HepG2 (cell line): Measurements from ENCODE around the gene GSTT2. TPM values are rescaled to one million over a fixed set of nuclear protein-coding genes. Genes with fewer than 3 reads are reported as not detected.

ENCODE experiments used
- BRCA1 ChIP-seq: sonication (generic); formaldehyde crosslinking; IDR thresholded peaks from 2 replicates; pipeline ENCODE4 v1.4.0; 2020; ENCODE audit warnings: missing genetic modification reagents
- CENPBD1 ChIP-seq: sonication (generic); formaldehyde crosslinking; IDR thresholded peaks from 2 replicates; pipeline ENCODE4 v1.8.0; 2022; ENCODE audit warnings: missing genetic modification reagents, low read depth, mild to moderate bottlenecking, borderline replicate concordance
- FOXK2 ChIP-seq: fragments of 450-650 bp; IDR thresholded peaks from 2 replicates; pipeline ENCODE4 v1.6.1; 2016
- FOXM1 ChIP-seq: sonication (generic); formaldehyde crosslinking; IDR thresholded peaks from 2 replicates; pipeline ENCODE4 v1.5.0; 2020; ENCODE audit warnings: missing genetic modification reagents
- GZF1 ChIP-seq: sonication (generic); formaldehyde crosslinking; IDR thresholded peaks from 2 replicates; pipeline ENCODE4 v1.5.1; 2020; ENCODE audit warnings: mild to moderate bottlenecking, missing genetic modification reagents
- HDAC2 ChIP-seq: sonication (generic); formaldehyde crosslinking; IDR thresholded peaks from 2 replicates; pipeline ENCODE4 v1.4.0; 2020; ENCODE audit warnings: missing genetic modification reagents
- KLF11 ChIP-seq: IDR thresholded peaks from 2 replicates; pipeline ENCODE4 v1.6.1; 2016; ENCODE audit warnings: missing compliant biosample characterization
- KLF13 ChIP-seq: sonication (generic); formaldehyde crosslinking; IDR thresholded peaks from 2 replicates; pipeline ENCODE4 v1.4.0; 2020; ENCODE audit warnings: mild to moderate bottlenecking, missing genetic modification reagents
- MATR3 ChIP-seq: sonication (generic); formaldehyde crosslinking; IDR thresholded peaks from 2 replicates; pipeline ENCODE4 v1.4.0; 2020; ENCODE audit warnings: missing genetic modification reagents
- MYC ChIP-seq: sonication (generic); formaldehyde crosslinking; IDR thresholded peaks from 2 replicates; pipeline ENCODE4 v1.9.0; 2021; ENCODE audit warnings: missing genetic modification reagents, borderline replicate concordance
- NFYB ChIP-seq: sonication (generic); formaldehyde crosslinking; IDR thresholded peaks from 2 replicates; pipeline ENCODE4 v1.4.0; 2020; ENCODE audit warnings: missing genetic modification reagents
- PAX8 ChIP-seq: sonication (generic); formaldehyde crosslinking; IDR thresholded peaks from 2 replicates; pipeline ENCODE4 v1.8.0; 2022; ENCODE audit warnings: mild to moderate bottlenecking, missing genetic modification reagents, borderline replicate concordance
- PTBP1 ChIP-seq: fragments of 200-400 bp; formaldehyde crosslinking; IDR thresholded peaks from 2 replicates; pipeline ENCODE4 v1.6.1; 2018; ENCODE audit warnings: low read length, low read depth; ENCODE audit not compliant: poor library complexity, severe bottlenecking
- REL ChIP-seq: sonication (generic); formaldehyde crosslinking; conservative IDR thresholded peaks from 2 replicates; pipeline ENCODE4 v1.8.0; 2022; ENCODE audit warnings: mild to moderate bottlenecking, missing genetic modification reagents, moderate library complexity
- ZBTB1 ChIP-seq: sonication (generic); formaldehyde crosslinking; IDR thresholded peaks from 2 replicates; pipeline ENCODE4 v1.4.0; 2020; ENCODE audit warnings: missing genetic modification reagents, borderline replicate concordance
- ZBTB40 ChIP-seq, 2 experiments: fragments of 450-650 bp in 1 of 2; sonication (generic) in 1 of 2; formaldehyde crosslinking in 1 of 2; IDR thresholded peaks; 2 replicates each; pipeline versions ENCODE4 v1.6.1 to v1.8.0; 2016 to 2022; ENCODE audit warnings: antibody characterized with exemption in 1 of 2, mild to moderate bottlenecking in 1 of 2, missing genetic modification reagents in 1 of 2
- ZFP36L2 ChIP-seq: sonication (generic); formaldehyde crosslinking; IDR thresholded peaks from 2 replicates; pipeline ENCODE4 v1.4.0; 2020; ENCODE audit warnings: missing genetic modification reagents
- ZFYVE20 ChIP-seq: sonication (generic); formaldehyde crosslinking; IDR thresholded peaks from 2 replicates; pipeline ENCODE4 v1.8.0; 2023; ENCODE audit warnings: low read depth, mild to moderate bottlenecking, moderate library complexity, missing genetic modification reagents, borderline replicate concordance
- ZNF101 ChIP-seq: sonication (generic); formaldehyde crosslinking; IDR thresholded peaks from 2 replicates; pipeline ENCODE4 v1.4.0; 2020; ENCODE audit warnings: mild to moderate bottlenecking, low read depth, missing genetic modification reagents, borderline replicate concordance
- ZNF274 ChIP-seq: sonication (generic); formaldehyde crosslinking; IDR thresholded peaks from 2 replicates; pipeline ENCODE4 v1.5.1; 2020; ENCODE audit warnings: mild to moderate bottlenecking, missing genetic modification reagents
- ZNF292 ChIP-seq: sonication (generic); formaldehyde crosslinking; IDR thresholded peaks from 2 replicates; pipeline ENCODE4 v1.8.1; 2022; ENCODE audit warnings: mild to moderate bottlenecking, low read depth, missing genetic modification reagents, borderline replicate concordance
- ZSCAN12 ChIP-seq: sonication (generic); formaldehyde crosslinking; IDR thresholded peaks from 2 replicates; pipeline ENCODE4 v1.9.0; 2021; ENCODE audit warnings: mild to moderate bottlenecking, missing genetic modification reagents
- polyA plus RNA-seq, 8 experiments: library from polyadenylated mRNA; depleted of rRNA in 3 of 8; stranded (reverse) in 7 of 8; unstranded in 1 of 8; fragments of >200 nt; fragmentation: Illumina TruSeq in 4 of 8; extraction: Trizol in 4 of 8; gene quantifications; 2 replicates each; pipeline versions ENCODE4 v1.2.1 to v1.2.3, GENCODE V29; 2011 to 2016; ENCODE audit warnings: low read depth in 4 of 8, missing spikeins in 1 of 8, mixed read lengths in 1 of 8; ENCODE audit not compliant: insufficient read depth in 1 of 8
- total RNA-seq, 5 experiments: library from RNA; depleted of rRNA; stranded (reverse); fragments of >200 nt; fragmentation: Illumina TruSeq; extraction: Trizol; gene quantifications; 2 replicates each; pipeline ENCODE4 v1.2.3, GENCODE V29; 2016; ENCODE audit warnings: low read depth in 1 of 5

GSTT2 gene
- total and polyA plus RNA-seq, 2 of the 13 experiments (the other 11 are each of a cell fraction or from before 2014, with no cell fraction given), result not detected

- no peak for TF ChIP-seq GZF1
- TF ChIP-seq ZNF101, result no peak
- TF ChIP-seq PAX8, result no peak
- TF ChIP-seq ZBTB1 (CRISPR knock-in tag), result no peak
- peak; percentile 54; the same call in 1 of the 2 replicates for TF ChIP-seq ZNF292 (CRISPR knock-in tag)
- no peak for TF ChIP-seq ZFP36L2 (CRISPR knock-in tag)
- TF ChIP-seq PTBP1, result no peak
- TF ChIP-seq HDAC2 (CRISPR knock-in tag), result no peak; the same call in 1 of the 2 replicates
- TF ChIP-seq FOXK2, result no peak
- no peak for TF ChIP-seq ZBTB40 (IDR thresholded peaks at IDR 0.05)
- 0 out of 2 replicates have a peak, but pooled peaks have one; percentile 29 for TF ChIP-seq ZBTB40 (CRISPR knock-in tag; IDR thresholded peaks at IDR 0.05)
- TF ChIP-seq BRCA1 (CRISPR knock-in tag), result no peak
- TF ChIP-seq ZNF274 (CRISPR knock-in tag), result no peak
- peak; percentile 4; the same call in 1 of the 2 replicates for TF ChIP-seq KLF11 (CRISPR knock-in tag)
- peak; percentile 10; the same call in 1 of the 2 replicates for TF ChIP-seq MYC (CRISPR knock-in tag)
- TF ChIP-seq FOXM1 (CRISPR knock-in tag), result no peak
- no peak for TF ChIP-seq REL (CRISPR knock-in tag)
- no peak for TF ChIP-seq ZFYVE20 (CRISPR knock-in tag)
- no peak for TF ChIP-seq CENPBD1 (CRISPR knock-in tag)
- TF ChIP-seq NFYB (CRISPR knock-in tag), result peak; percentile 62
- TF ChIP-seq ZSCAN12 (CRISPR knock-in tag), result no peak
- no peak for TF ChIP-seq MATR3 (CRISPR knock-in tag)
- no peak for TF ChIP-seq KLF13 (CRISPR knock-in tag)
Observed at GRCh38 chr22:24009227-24010017, 29.5 kb downstream of the GSTT2 start (continued).
